Hematopoietic multipotent progenitor cell treated with erythropoietin and hydrocortisone succinate and interleukin-3 and kit ligand, for 17 days (in vitro differentiated cells): ENCODE results near the gene FGF11.
A peak's percentile ranks its signal among the peaks of the same experiment; 100 is the strongest.

Source experiments
- DNase-seq: peaks from one replicate; pipeline ENCODE4 v3.0.0-alpha.2; 2015; ENCODE audit warnings: low spot score

Gene FGF11

DNA sequence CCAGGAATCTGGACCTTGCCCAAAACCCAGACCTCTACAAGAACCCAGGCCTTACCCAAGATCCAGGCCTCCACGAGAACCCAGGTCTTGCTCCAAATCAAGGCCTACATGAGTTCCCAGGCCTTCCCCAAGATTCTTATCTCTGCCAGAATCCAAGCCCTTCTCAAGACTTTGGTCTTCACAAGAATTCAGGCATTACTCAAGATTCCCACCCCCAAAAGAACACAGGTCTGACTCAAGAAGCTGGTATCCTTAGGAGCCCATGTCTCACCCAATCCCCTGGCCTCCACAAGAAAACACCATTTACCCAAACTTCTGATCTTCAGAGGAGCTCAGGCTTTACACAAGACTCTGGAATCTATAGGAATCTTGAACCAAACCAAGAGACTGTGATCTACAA, 8.1 kb upstream of the FGF11 start:
- no peak for DNase-seq

DNA sequence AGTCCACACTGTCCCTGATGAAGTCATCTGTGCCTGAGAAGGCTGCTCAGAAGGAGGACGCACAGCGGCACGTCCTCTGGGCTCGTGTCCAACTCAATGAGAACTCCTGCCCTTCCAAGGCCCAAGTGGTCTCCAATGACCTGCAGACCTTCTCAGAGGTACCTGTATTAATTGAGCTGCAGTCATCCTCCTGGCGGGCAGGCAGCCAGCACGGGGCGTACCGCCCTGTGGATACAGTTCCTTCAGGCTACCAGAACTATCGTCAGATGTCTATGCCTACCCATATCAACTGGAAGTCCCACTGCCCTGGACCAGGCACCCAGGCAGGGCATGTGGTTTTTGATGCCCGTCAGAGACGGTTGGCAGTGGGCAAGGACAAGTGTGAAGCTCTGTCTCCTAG, 7.0 kb upstream of the FGF11 start:
- DNase-seq = no peak

GRCh38 chr17:7435676-7436555, 3.4 kb upstream of the FGF11 start:
- peak; percentile 8 for DNase-seq

DNA sequence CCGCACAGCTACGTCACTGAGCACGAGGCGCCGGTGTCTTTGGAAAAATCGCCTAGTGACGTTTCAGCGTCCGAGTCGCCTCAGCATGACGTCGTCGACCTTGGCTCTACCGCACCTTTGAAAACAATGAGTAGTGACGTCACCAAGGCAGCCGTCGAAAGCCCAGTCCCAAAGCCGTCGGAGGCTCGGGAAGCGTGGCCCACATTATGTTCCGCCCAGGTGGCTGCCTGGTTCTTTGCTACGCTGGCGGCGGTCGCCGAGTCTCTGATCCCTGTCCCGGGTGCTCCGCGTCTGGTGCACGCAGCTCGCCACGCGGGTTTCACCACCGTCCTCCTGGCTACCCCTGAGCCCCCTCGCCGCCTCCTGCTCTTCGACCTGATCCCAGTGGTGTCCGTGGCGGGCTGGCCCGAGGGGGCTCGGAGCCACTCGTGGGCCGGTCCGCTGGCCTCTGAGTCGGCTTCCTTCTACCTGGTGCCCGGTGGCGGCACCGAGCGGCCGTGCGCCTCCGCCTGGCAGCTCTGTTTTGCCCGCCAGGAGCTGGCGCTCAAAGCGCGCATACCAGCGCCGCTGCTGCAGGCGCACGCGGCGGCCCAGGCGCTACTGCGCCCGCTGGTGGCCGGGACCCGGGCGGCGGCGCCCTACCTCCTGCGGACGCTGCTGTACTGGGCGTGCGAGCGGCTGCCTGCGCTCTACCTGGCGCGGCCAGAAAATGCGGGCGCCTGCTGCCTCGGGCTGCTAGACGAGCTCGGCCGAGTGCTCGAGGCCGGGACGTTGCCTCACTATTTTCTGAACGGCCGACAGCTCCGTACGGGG, 2.5 kb upstream of the FGF11 start:
- DNase-seq = peak; percentile 81

- no peak for DNase-seq
Measured at GRCh38 chr17:7437369-7437863, 1.9 kb upstream of the FGF11 start.

DNA sequence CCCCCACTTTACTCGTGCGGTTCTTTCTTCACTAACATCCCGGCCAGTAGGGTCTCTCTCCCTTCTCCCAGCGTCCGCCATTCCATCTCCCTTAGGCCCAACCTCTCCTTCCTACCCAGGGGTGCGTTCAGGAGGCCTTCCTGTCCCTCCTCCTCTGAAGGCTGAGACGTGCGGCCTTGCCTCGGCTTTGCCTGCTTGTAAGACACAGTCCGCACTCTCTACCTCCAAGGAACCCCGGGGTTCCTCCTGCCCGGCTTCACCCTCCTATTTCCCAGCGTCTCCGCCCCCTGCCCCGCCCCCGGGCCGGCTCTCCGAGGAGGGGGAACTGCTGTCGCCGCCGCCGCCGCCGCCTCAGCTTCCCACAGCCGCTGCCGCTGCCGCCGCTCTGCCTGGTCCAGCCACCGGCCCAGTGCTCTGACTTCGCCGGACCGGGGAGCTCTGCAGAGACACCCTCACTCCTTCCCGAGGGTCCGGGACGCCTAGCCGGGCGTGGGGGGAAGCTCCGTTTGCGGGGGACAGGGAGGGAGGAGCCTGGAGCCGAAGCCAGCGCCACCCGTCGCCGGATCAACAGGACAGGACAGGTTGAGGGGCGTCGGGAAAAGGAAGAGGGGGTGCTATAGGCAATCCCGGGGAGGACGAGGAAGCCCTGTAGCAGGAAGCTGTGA, 1.2 kb upstream of the FGF11 start:
- DNase-seq = no peak

DNA sequence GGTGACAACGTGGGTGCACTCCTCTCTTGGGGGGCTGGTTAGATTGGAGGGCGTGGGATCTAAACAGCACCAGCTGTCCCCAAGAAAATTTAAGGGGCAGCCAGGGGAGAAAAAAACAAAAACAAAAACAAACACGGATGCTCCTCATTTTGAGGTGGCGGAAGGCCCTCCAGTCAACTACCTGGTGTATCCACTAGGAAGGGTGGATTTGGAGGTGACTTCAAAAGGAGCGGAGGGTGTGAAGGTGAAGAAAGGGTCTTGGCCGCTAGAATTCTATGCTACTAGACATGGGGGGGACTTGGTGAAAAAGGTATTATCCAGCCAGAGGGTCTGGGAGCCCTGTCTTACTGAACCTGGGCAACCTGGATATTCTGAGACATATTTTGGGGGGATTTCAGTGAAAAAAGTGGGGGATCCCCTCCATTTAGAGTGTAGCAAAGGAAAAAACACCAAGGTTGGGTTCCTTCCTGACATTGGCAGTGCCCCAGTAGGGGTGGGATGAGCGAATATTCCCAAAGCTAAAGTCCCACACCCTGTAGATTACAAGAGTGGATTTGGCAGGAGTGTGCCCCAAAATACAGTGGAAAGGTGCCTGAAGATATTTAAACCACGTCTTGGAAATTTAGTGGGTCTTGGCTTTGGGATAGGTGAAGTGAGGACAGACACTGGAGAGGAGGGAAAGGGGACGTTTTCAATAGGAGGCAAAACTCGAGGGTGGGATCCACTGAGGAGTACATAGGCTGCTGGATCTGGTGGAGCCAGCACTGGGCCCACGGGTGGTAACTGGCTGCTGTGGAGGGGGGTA, 454 bp upstream of the FGF11 start:
- no peak for DNase-seq

DNA sequence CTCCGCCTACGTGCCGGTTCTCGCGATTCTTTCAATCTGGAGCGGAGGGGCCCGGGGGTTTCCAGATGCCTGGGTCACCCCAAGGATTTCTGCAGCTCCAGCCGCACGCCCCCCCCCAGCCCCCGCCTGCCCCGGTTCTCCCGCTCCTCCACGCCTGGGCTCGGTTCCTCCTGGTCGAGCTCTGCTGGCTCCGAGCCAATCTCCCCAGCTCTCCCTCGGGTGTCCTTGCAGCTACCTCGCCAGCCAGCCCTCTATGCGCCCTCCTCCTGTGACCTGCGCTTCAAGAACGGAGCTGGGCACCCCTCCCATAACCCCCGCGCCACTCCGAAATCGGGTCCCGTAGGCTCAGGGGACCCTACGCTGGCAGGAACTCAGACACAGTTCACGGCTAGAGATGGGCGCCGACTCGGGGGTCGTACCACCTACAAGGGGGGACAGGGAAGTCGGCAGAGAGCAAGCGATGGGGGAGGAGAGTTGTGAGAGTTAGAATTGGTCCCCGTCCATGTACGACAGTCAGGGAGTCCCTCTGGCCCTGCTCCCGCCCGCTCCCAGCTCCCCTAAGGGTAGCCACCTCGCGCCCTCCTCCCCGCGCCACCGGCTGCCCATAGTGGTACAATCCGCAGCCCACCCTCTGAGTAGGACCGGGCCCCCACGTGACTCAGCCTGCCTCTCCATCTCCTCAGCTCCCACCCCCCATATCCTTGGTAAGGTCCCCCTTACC, 961 bp downstream of the FGF11 start:
- no peak for DNase-seq

GRCh38 chr17:7440834-7441195, 1.5 kb downstream of the FGF11 start:
- DNase-seq = no peak

GRCh38 chr17:7441266-7441665, 2.0 kb downstream of the FGF11 start:
- DNase-seq = no peak

GRCh38 chr17:7442142-7442541, 2.8 kb downstream of the FGF11 start:
- no peak for DNase-seq

GRCh38 chr17:7443499-7444485, 4.5 kb downstream of the FGF11 start:
- DNase-seq = no peak

DNA sequence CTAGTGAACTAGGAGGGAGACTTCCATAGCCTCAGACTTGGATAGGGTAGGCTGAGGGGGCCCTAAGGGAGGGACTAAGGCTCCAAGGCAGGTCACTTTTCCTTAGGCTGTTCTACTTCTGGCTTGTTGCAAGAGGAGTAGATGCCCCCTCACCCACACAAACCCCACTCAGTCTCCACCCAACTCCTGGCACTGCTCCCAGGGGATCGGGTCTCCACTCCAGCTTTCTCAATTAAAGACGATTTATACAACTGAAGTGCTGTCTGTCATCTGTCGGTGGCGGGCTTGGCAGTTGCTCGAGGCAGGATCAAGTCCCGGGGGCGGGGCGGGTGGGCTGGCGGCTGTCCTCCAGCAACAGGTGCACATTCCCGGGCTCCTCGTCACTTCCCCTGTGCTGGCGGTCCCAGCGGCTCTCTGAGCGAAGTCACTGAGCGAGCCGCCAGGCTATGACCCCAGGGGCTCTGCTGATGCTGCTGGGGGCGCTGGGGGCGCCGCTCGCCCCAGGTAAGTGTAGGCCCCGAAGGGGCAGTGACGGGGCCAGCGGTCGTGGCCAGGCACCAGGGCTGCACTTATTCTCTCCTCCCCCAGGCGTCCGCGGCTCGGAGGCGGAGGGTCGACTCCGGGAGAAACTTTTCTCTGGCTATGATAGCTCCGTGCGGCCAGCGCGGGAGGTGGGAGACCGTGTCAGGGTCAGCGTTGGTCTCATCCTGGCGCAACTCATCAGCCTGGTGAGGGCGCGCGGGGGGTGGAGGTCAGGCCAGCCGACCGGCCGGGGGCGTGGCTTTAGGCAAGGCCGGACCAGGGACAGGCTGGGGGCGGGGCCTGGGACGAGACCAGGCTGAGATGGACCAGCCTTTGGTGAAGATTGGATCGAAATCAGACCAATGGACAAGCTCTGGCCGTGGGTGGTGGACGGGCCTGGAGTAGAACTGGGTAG, 5.6 kb downstream of the FGF11 start, which contains the start of gene CHRNB1:
Gene CHRNB1 (plus strand): TSS at position 380 of the 937 bp plus-strand sequence. CDS start 67 bp downstream, at position 447.
- peak; percentile 67 for DNase-seq

GRCh38 chr17:7445619-7445968, 6.3 kb downstream of the FGF11 start:
- no peak for DNase-seq

DNA sequence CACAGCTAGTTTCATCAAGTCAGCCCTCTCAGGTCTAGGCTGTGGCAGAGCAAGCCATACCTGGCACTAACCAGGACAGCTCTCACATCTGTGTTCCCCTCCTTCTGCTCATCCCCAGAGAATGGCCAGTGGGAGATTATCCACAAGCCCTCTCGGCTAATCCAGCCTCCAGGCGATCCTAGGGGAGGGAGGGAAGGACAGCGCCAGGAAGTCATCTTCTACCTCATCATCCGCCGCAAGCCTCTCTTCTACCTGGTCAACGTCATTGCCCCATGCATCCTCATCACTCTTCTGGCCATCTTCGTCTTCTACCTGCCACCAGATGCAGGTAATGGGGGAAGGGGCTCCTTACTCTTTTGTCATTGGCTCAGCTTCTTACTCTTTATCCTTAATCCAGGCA, 9.1 kb downstream of the FGF11 start:
- no peak for DNase-seq

GRCh38 chr17:7459961-7460545, 20.7 kb downstream of the FGF11 start:
- DNase-seq = no peak

- no peak for DNase-seq
Measured at GRCh38 chr17:7460850-7461660, 21.7 kb downstream of the FGF11 start.
